Measurements from ENCODE around the gene ZNF649. TPM values are rescaled to one million over a fixed set of nuclear protein-coding genes. Genes with fewer than 3 reads are reported as not detected.

ZNF649 gene
- polyA plus RNA-seq, 1 experiment = 3.6 TPM

DNA sequence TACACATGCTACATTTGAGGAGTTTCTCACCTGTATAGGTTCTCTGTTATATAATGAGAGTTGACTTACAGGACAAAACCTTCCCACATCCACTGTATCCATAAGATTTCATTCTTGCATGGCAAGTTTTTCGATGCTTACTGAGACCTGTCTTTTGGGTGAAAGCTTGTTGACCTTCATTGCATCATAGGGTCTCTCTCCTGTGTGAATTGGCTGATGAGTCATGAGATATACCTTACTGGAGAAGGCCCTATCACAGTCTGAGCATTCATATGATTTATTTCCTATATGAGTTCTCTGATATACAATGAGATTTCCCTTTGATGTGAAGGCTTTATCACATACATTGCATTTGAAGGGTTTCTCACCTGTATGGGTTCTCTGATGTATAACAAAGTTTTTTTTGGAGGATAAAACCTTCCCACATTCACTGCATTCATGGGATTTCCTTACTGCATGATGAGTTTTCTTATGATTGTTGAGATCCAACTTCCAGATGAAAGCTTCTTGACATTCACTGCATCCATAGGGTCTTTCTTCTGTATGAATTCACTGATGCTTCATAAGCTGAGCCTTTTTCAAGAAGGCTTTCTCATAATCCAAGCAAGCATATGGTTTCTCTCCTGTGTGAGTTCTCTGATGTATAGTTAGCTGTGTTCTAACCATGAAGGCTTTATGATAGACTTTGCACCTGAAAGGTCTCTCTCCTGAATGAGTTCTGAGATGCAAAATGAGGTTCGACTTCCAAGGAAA, 42.8 kb downstream of the ZNF649 start:
- H3K4me3 ChIP-seq (ENCODE audit: low read depth, low read length) = no peak overlapping the region
- ChIA-PET POLR2A (no interaction called here), CTCF (no interaction called here)
- TF ChIP-seq, protein P1, sequence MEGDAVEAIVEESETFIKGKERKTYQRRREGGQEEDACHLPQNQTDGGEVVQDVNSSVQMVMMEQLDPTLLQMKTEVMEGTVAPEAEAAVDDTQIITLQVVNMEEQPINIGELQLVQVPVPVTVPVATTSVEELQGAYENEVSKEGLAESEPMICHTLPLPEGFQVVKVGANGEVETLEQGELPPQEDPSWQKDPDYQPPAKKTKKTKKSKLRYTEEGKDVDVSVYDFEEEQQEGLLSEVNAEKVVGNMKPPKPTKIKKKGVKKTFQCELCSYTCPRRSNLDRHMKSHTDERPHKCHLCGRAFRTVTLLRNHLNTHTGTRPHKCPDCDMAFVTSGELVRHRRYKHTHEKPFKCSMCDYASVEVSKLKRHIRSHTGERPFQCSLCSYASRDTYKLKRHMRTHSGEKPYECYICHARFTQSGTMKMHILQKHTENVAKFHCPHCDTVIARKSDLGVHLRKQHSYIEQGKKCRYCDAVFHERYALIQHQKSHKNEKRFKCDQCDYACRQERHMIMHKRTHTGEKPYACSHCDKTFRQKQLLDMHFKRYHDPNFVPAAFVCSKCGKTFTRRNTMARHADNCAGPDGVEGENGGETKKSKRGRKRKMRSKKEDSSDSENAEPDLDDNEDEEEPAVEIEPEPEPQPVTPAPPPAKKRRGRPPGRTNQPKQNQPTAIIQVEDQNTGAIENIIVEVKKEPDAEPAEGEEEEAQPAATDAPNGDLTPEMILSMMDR (IDR thresholded peaks at IDR 0.05; ENCODE audit: low read depth, low read length) = no peak
- H3K27ac ChIP-seq (ENCODE audit: low read depth, low read length) = no peak overlapping the region
- peaks cover 35% of the 10 kb centered on the region for H3K9me3 ChIP-seq (ENCODE audit: control insufficient read depth, insufficient read depth, low read length)
- no peaks in the 10 kb centered on the region for H3K27me3 ChIP-seq (ENCODE audit: control insufficient read depth, insufficient read depth, low read length)
- DNase-seq (ENCODE audit: low read depth, low spot score) = no peak

Other genes starting within 250 kb of the ZNF649 start
- gene SPACA6, start 211.7 kb downstream of the ZNF649 start, polyA plus RNA-seq (2011; rRNA removed) = 3.5 and 5.6 TPM in 2 replicates
- not detected in 2 replicates for gene HAS1, start 181.0 kb downstream of the ZNF649 start, polyA plus RNA-seq (2011; rRNA removed)
- gene FPR1, start 153.1 kb downstream of the ZNF649 start, polyA plus RNA-seq (2011; rRNA removed) = not detected in 2 replicates
- not detected in 2 replicates for gene FPR2, start 143.8 kb downstream of the ZNF649 start, polyA plus RNA-seq (2011; rRNA removed)
- not detected in 2 replicates for gene FPR3, start 109.9 kb downstream of the ZNF649 start, polyA plus RNA-seq (2011; rRNA removed)
- gene ZNF577, start 17.1 kb downstream of the ZNF649 start, polyA plus RNA-seq (2011; rRNA removed) = 6.0 and 7.3 TPM in 2 replicates
- 4.9 and 8.4 TPM in 2 replicates for gene ZNF613, start 22.5 kb upstream of the ZNF649 start, polyA plus RNA-seq (2011; rRNA removed)
- gene ZNF350, start 81.8 kb upstream of the ZNF649 start, polyA plus RNA-seq (2011; rRNA removed) = 7.6 and 9.4 TPM in 2 replicates
- gene ZNF615, start 103.2 kb upstream of the ZNF649 start, polyA plus RNA-seq (2011; rRNA removed) = 5.0 and 7.6 TPM in 2 replicates
- 5.2 and 7.2 TPM in 2 replicates for gene ZNF614, start 123.4 kb upstream of the ZNF649 start, polyA plus RNA-seq (2011; rRNA removed)
- 5.8 and 6.2 TPM in 2 replicates for gene ZNF432, start 143.8 kb upstream of the ZNF649 start, polyA plus RNA-seq (2011; rRNA removed)
- gene ZNF841, start 190.7 kb upstream of the ZNF649 start, polyA plus RNA-seq (2011; rRNA removed) = 10.5 and 11.1 TPM in 2 replicates
- gene ZNF616, start 234.9 kb upstream of the ZNF649 start, polyA plus RNA-seq (2011; rRNA removed) = 5.5 and 6.2 TPM in 2 replicates